ENCODE measurements around the gene PTPRT. TPM values are rescaled to one million over a fixed set of nuclear protein-coding genes. Genes with fewer than 3 reads are reported as not detected.

PTPRT gene
- total RNA-seq, 1 experiment from 2014 or later = not detected

DNA sequence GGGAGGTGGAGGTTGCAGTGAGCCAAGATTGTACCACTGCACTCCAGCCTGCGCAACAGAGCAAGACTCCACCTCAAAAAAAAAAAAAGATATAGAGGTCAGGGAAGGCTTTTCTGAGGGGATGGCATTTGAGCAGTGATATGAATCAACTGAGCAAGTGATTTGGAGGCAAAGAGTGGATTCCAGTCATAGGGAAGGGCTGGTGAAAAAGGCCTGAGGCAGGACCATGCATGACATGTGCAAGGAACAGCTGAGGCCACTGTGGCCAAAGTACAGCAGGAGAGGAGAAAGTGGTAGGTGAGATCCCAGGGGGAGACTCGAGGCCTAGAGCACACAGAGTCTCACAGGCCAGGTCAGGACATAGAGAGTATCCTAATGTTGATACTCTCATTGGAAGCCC is 20.1 kb upstream of the PTPRT start:
- ChIA-PET CTCF (no interaction called here), POLR2A (ENCODE audit: low non-redundant PET) (no interaction called here)
- peaks cover 23% of the 10 kb centered on the region for H3K27me3 ChIP-seq (replicated peaks; ENCODE audit: insufficient read depth, low read depth, low read length, poor library complexity)
- no peak for DNase-seq (ENCODE audit: low spot score)
- no peaks in the 10 kb centered on the region for H3K36me3 ChIP-seq (ENCODE audit: insufficient read depth, low read length, poor library complexity, severe bottlenecking)
- H3K9me3 ChIP-seq (ENCODE audit: low read depth, low read length, poor library complexity, severe bottlenecking) = no peaks in the 10 kb centered on the region
- intact Hi-C loops (cut with micrococcal nuclease; ENCODE audit: unreplicated experiment) = no loop called here
- TF ChIP-seq EZH2 (IDR thresholded peaks at IDR 0.05; ENCODE audit: borderline replicate concordance, low read depth, low read length, poor library complexity, severe bottlenecking) = no peak
- TF ChIP-seq, protein P1, sequence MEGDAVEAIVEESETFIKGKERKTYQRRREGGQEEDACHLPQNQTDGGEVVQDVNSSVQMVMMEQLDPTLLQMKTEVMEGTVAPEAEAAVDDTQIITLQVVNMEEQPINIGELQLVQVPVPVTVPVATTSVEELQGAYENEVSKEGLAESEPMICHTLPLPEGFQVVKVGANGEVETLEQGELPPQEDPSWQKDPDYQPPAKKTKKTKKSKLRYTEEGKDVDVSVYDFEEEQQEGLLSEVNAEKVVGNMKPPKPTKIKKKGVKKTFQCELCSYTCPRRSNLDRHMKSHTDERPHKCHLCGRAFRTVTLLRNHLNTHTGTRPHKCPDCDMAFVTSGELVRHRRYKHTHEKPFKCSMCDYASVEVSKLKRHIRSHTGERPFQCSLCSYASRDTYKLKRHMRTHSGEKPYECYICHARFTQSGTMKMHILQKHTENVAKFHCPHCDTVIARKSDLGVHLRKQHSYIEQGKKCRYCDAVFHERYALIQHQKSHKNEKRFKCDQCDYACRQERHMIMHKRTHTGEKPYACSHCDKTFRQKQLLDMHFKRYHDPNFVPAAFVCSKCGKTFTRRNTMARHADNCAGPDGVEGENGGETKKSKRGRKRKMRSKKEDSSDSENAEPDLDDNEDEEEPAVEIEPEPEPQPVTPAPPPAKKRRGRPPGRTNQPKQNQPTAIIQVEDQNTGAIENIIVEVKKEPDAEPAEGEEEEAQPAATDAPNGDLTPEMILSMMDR (conservative IDR thresholded peaks at IDR 0.05; ENCODE audit: low read depth, low read length) = no peak
- no peaks in the 10 kb centered on the region for H3K4me1 ChIP-seq (ENCODE audit: insufficient read depth, low read length, poor library complexity, severe bottlenecking)
- no TSS peak for BruUV-seq (replicated peaks)
- no peak overlapping the region for H3K27ac ChIP-seq (ENCODE audit: low read depth, low read length, poor library complexity, severe bottlenecking)
- no peak overlapping the region for H3K4me3 ChIP-seq (ENCODE audit: low read depth, low read length, poor library complexity, severe bottlenecking)

DNA sequence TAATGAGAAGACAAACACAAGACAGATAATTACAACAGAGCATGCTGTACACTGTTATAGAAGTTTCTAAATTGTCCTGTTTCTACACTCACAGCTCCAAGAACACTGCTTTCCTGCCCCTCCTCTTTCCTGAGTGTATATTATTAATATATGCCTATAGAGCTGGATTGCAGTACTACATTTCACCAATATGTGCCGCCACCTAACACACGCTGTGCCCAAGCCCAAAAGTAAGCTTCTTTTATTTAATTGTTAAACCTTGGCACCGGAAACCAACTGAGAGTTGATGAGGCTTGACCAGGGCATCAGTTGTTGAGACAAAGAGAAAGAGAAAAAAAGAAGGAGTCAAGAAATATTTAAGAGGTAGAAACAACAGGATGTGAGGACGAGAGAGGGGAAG is 16.0 kb upstream of the PTPRT start:
- Histone ChIP-seq H3K27me3 (replicated peaks; ENCODE audit: insufficient read depth, low read depth, low read length, poor library complexity) (peaks cover 24% of the 10 kb centered on the region), H3K36me3 (ENCODE audit: insufficient read depth, low read length, poor library complexity, severe bottlenecking) (no peaks in the 10 kb centered on the region), H3K4me1 (ENCODE audit: insufficient read depth, low read length, poor library complexity, severe bottlenecking) (no peaks in the 10 kb centered on the region), H3K9me3 (ENCODE audit: low read depth, low read length, poor library complexity, severe bottlenecking) (no peaks in the 10 kb centered on the region), H3K27ac (ENCODE audit: low read depth, low read length, poor library complexity, severe bottlenecking) (no peak overlapping the region), H3K4me3 (ENCODE audit: low read depth, low read length, poor library complexity, severe bottlenecking) (no peak overlapping the region)
- intact Hi-C loops (cut with micrococcal nuclease; ENCODE audit: unreplicated experiment) = no loop called here
- BruUV-seq (replicated peaks) = no TSS peak
- TF ChIP-seq EZH2 (IDR thresholded peaks at IDR 0.05; ENCODE audit: borderline replicate concordance, low read depth, low read length, poor library complexity, severe bottlenecking) = no peak
- TF ChIP-seq, protein P1 (conservative IDR thresholded peaks at IDR 0.05; ENCODE audit: low read depth, low read length) = no peak
- no peak for DNase-seq (ENCODE audit: low spot score)
- CTCF ChIA-PET = no interaction called here
- POLR2A ChIA-PET (ENCODE audit: low non-redundant PET) = no interaction called here

DNA sequence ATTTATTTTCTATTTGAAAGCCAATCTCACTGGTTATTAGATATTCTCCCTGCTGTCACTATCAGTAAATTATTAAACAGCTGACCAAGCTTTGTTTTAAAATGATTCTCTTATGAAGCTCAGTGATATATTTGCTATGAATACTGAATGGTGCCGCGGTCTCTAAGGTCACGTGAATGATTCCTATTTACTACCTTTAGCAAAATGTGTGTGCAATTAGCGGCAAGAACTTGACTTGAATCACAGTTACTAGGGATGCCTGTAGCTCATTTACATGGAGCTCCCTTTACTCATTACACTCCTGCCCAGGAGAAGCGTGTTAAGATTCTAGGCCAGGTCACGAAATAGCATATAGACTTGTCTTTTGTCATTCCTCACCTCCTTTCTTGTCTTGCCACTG is 12.4 kb upstream of the PTPRT start:
- no peak for DNase-seq (ENCODE audit: low spot score)
- TF ChIP-seq EZH2 (IDR thresholded peaks at IDR 0.05; ENCODE audit: borderline replicate concordance, low read depth, low read length, poor library complexity, severe bottlenecking) = no peak
- TF ChIP-seq, protein P1 (conservative IDR thresholded peaks at IDR 0.05; ENCODE audit: low read depth, low read length) = no peak
- Histone ChIP-seq H3K36me3 (ENCODE audit: insufficient read depth, low read length, poor library complexity, severe bottlenecking) (no peaks in the 10 kb centered on the region), H3K27ac (ENCODE audit: low read depth, low read length, poor library complexity, severe bottlenecking) (no peak overlapping the region), H3K4me3 (ENCODE audit: low read depth, low read length, poor library complexity, severe bottlenecking) (no peak overlapping the region), H3K4me1 (ENCODE audit: insufficient read depth, low read length, poor library complexity, severe bottlenecking) (no peaks in the 10 kb centered on the region), H3K27me3 (replicated peaks; ENCODE audit: insufficient read depth, low read depth, low read length, poor library complexity) (peaks cover 47% of the 10 kb centered on the region), H3K9me3 (ENCODE audit: low read depth, low read length, poor library complexity, severe bottlenecking) (no peaks in the 10 kb centered on the region)
- ChIA-PET POLR2A (ENCODE audit: low non-redundant PET) (no interaction called here), CTCF (no interaction called here)
- intact Hi-C loops (cut with micrococcal nuclease; ENCODE audit: unreplicated experiment) = no loop called here
- no TSS peak for BruUV-seq (replicated peaks)
